Measurements from ENCODE around the gene DST.

DNA sequence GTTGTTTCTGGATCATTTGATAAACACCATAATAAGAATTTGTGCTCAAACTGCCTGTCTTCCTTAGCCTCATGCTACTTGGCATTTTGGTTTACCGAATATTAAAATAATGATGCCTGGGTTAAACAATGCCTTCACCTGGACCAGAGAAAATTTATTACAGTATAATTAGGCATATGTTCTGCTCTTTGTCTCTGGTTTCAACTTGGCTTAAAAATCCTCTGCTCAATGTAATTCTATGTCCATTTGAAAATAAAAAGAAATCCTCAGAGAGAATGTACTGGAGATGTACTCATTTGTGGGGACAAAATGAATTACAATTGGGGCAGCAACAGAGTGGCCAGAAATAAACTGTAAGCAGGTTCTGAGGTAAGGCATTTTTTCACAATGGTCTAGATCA, 95.0 kb downstream of the DST start:
- TF ChIP-seq MXI1 (IDR thresholded peaks at IDR 0.05; ENCODE audit: borderline replicate concordance, low read depth, low read length) (no peak), POLR2A (IDR thresholded peaks at IDR 0.05; ENCODE audit: low read depth, low read length) (no peak), CEBPB (IDR thresholded peaks at IDR 0.05; ENCODE audit: low read depth, low read length) (no peak), MAFK (IDR thresholded peaks at IDR 0.05; ENCODE audit: low read depth, low read length) (no peak), RAD21 (IDR thresholded peaks at IDR 0.05; ENCODE audit: low read length) (no peak)
- TF ChIP-seq, protein P1, sequence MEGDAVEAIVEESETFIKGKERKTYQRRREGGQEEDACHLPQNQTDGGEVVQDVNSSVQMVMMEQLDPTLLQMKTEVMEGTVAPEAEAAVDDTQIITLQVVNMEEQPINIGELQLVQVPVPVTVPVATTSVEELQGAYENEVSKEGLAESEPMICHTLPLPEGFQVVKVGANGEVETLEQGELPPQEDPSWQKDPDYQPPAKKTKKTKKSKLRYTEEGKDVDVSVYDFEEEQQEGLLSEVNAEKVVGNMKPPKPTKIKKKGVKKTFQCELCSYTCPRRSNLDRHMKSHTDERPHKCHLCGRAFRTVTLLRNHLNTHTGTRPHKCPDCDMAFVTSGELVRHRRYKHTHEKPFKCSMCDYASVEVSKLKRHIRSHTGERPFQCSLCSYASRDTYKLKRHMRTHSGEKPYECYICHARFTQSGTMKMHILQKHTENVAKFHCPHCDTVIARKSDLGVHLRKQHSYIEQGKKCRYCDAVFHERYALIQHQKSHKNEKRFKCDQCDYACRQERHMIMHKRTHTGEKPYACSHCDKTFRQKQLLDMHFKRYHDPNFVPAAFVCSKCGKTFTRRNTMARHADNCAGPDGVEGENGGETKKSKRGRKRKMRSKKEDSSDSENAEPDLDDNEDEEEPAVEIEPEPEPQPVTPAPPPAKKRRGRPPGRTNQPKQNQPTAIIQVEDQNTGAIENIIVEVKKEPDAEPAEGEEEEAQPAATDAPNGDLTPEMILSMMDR (conservative IDR thresholded peaks at IDR 0.05; ENCODE audit: low read depth, low read length) = no peak
- TF ChIP-seq, protein P2, sequence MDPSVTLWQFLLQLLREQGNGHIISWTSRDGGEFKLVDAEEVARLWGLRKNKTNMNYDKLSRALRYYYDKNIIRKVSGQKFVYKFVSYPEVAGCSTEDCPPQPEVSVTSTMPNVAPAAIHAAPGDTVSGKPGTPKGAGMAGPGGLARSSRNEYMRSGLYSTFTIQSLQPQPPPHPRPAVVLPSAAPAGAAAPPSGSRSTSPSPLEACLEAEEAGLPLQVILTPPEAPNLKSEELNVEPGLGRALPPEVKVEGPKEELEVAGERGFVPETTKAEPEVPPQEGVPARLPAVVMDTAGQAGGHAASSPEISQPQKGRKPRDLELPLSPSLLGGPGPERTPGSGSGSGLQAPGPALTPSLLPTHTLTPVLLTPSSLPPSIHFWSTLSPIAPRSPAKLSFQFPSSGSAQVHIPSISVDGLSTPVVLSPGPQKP (IDR thresholded peaks at IDR 0.05; ENCODE audit: borderline replicate concordance, low read depth, low read length) = no peak
